CD14-positive monocyte (primary cell): ENCODE data around the gene ATOH8. TPM values are rescaled to one million over a fixed set of nuclear protein-coding genes. Genes with fewer than 3 reads are reported as not detected.

Experiments
- DNase-seq, 3 donors: peaks; one replicate each; pipeline ENCODE4 v3.0.0-alpha.2; 2011 to 2022
- H2AFZ ChIP-seq: 2 replicates; pipeline ENCODE4 v1.6.0; 2012; ENCODE audit warnings: mild to moderate bottlenecking, low read depth, low read length, inconsistent platforms; ENCODE audit not compliant: insufficient read depth, poor library complexity, severe bottlenecking
- H3K27ac ChIP-seq, 2 donors: 1 replicate in 1 of 2; 2 replicates in 1 of 2; pipeline ENCODE4 v1.5.1; 2012 to 2013; ENCODE audit warnings: low read length in 2 of 2, control low read depth in 1 of 2, inconsistent platforms in 1 of 2, low read depth in 1 of 2, mild to moderate bottlenecking in 1 of 2
- H3K27me3 ChIP-seq, 2 donors: one replicate each; pipeline versions ENCODE4 v1.6.0 to v1.6.1; 2011 to 2013; ENCODE audit warnings: low read length in 2 of 2; ENCODE audit not compliant: control insufficient read depth in 2 of 2, insufficient read depth in 2 of 2
- H3K36me3 ChIP-seq, 2 donors: replicated peaks in 1 of 2; 1 replicate in 1 of 2; 2 replicates in 1 of 2; pipeline versions ENCODE4 v1.5.1 to v1.6.1; 2012 to 2013; ENCODE audit warnings: low read length in 2 of 2, control low read depth in 1 of 2, inconsistent platforms in 1 of 2, mild to moderate bottlenecking in 1 of 2; ENCODE audit not compliant: insufficient read depth in 2 of 2, control insufficient read depth in 1 of 2
- H3K4me1 ChIP-seq, 2 donors: 1 replicate in 1 of 2; 2 replicates in 1 of 2; pipeline versions ENCODE4 v1.5.1 to v1.6.1; 2012 to 2013; ENCODE audit warnings: low read length in 2 of 2, control low read depth in 1 of 2, inconsistent platforms in 1 of 2, mild to moderate bottlenecking in 1 of 2, moderate library complexity in 1 of 2; ENCODE audit not compliant: insufficient read depth in 2 of 2, control insufficient read depth in 1 of 2
- H3K4me2 ChIP-seq: replicated peaks from 2 replicates; pipeline ENCODE3; 2012; ENCODE audit warnings: low read length, moderate library complexity, mild to moderate bottlenecking; ENCODE audit not compliant: poor library complexity, severe bottlenecking; ENCODE audit errors: extremely low read depth
- H3K4me3 ChIP-seq, 3 experiments: fragments of 200-600 bp in 1 of 3; sonication (generic) in 1 of 3; replicated peaks in 1 of 3; 1 replicate in 2 of 3; 2 replicates in 1 of 3; pipeline ENCODE4 v1.5.1; 2011 to 2013; ENCODE audit warnings: low read length in 3 of 3, mild to moderate bottlenecking in 3 of 3, control low read depth in 2 of 3, low read depth in 2 of 3, inconsistent platforms in 1 of 3, moderate library complexity in 1 of 3
- H3K79me2 ChIP-seq: 2 replicates; pipeline ENCODE4 v1.6.0; 2012; ENCODE audit warnings: mild to moderate bottlenecking, control low read depth, inconsistent platforms, low read length, moderate library complexity; ENCODE audit not compliant: insufficient read depth
- H3K9ac ChIP-seq: 2 replicates; pipeline ENCODE4 v1.6.0; 2017; ENCODE audit warnings: low read length, mild to moderate bottlenecking; ENCODE audit not compliant: insufficient read depth, poor library complexity, severe bottlenecking
- H3K9me3 ChIP-seq, 2 donors: replicated peaks in 1 of 2; 1 replicate in 1 of 2; 2 replicates in 1 of 2; pipeline versions ENCODE4 v1.5.1 to v1.6.1; 2012 to 2013; ENCODE audit warnings: low read length in 2 of 2, control low read depth in 1 of 2; ENCODE audit not compliant: control insufficient read depth in 1 of 2, insufficient read depth in 1 of 2
- H4K20me1 ChIP-seq: 2 replicates; pipeline ENCODE4 v1.6.0; 2012; ENCODE audit warnings: mild to moderate bottlenecking, low read length, control low read depth, moderate library complexity; ENCODE audit not compliant: insufficient read depth
- H3K27ac Mint-ChIP-seq, 7 donors: one replicate each; pipeline ENCODE4 v1.8.0; 2020; ENCODE audit warnings: mild to moderate bottlenecking in 7 of 7, mixed read lengths in 7 of 7, moderate library complexity in 6 of 7, inconsistent platforms in 2 of 7
- H3K27me3 Mint-ChIP-seq, 3 donors: one replicate each; pipeline ENCODE4 v1.8.0; 2021 to 2022; ENCODE audit warnings: low read depth in 3 of 3, mild to moderate bottlenecking in 3 of 3, mixed read lengths in 3 of 3, moderate library complexity in 3 of 3, inconsistent platforms in 1 of 3
- H3K36me3 Mint-ChIP-seq, 2 donors: one replicate each; pipeline ENCODE4 v1.8.0; 2020; ENCODE audit warnings: mixed read lengths in 2 of 2, inconsistent platforms in 1 of 2, mild to moderate bottlenecking in 1 of 2
- H3K4me1 Mint-ChIP-seq: one replicate; pipeline ENCODE4 v1.8.0; 2020; ENCODE audit warnings: mild to moderate bottlenecking, mixed read lengths
- H3K4me3 Mint-ChIP-seq, 2 donors: one replicate each; pipeline ENCODE4 v1.8.0; 2020; ENCODE audit warnings: mild to moderate bottlenecking in 2 of 2, mixed read lengths in 2 of 2, moderate library complexity in 1 of 2
- H3K9me3 Mint-ChIP-seq, 7 donors: one replicate each; pipeline ENCODE4 v1.8.0; 2020 to 2022; ENCODE audit warnings: mixed read lengths in 7 of 7, mild to moderate bottlenecking in 6 of 7, moderate library complexity in 6 of 7, inconsistent platforms in 2 of 7
- CTCF ChIP-seq: fragments of 200-600 bp; IDR thresholded peaks from one replicate; pipeline ENCODE4 v1.8.0; 2022; ENCODE audit warnings: antibody characterized with exemption, mild to moderate bottlenecking
- WGBS: methylation state at CpG from one replicate; pipeline ENCODE4 v1.1.5; 2013; ENCODE audit warnings: missing lambda C conversion rate; ENCODE audit not compliant: insufficient coverage; 5-methylcytosine and 5-hydroxymethylcytosine counted together
- intact Hi-C, 2 donors: fragments of 100-400 bp; cut with micrococcal nuclease; formaldehyde crosslinking; loops; one replicate each; pipeline versions ENCODE4 v1.15.0 to v1.15.1; 2023
- polyA plus RNA-seq, 3 donors: library from polyadenylated mRNA; depleted of rRNA in 1 of 3; unstranded in 2 of 3; stranded (reverse) in 1 of 3; fragments of 300-500 nt in 2 of 3; fragments of >200 nt in 1 of 3; fragmentation: Illumina TruSeq in 2 of 3; gene quantifications; 1 replicate in 2 of 3; 2 replicates in 1 of 3; pipeline ENCODE4 v1.2.3, GENCODE V29; 2012 to 2021

The ATOH8 gene
- polyA plus RNA-seq, 3 donors = 2.0 to 3.9 (median 2.1) TPM

DNA sequence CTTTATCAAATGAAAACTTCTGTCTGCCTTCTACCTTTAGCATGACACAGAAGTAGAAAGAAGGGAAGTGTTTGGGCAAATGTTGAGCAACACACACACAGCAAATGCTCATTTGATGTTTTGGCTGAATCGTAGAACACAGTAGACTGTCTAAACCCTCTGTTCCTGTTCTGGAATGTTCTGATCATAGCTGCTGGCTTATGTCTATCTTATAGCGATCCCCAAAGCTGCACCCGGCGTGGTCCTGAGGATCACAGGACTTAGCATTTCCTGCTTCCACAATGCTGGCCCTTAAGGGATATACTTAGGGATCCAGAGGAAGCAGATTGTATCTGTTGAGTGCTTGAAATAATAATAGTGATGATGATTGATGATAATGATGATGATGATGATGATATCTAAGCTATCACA, 44.4 kb upstream of the ATOH8 start:
- WGBS = 3% methylated on average over 3 of the region's 4 CpGs
- Histone ChIP-seq H3K27me3 (no peaks in the 10 kb centered on the region), H3K9me3 (no peaks in the 10 kb centered on the region), H3K4me1 (peaks cover 100% of the 10 kb centered on the region in 2 donors), H3K27ac (peak overlapping the region; percentile 68 to 81), H3K79me2 (no peaks in the 10 kb centered on the region), H2AFZ (no peak overlapping the region), H3K4me3 (peak overlapping the region in 1 of 3 experiments; percentile 36), H3K9ac (no peak overlapping the region), H3K36me3 (no peaks in the 10 kb centered on the region), H4K20me1 (no peaks in the 10 kb centered on the region), H3K4me2 (peak overlapping the region; percentile 30)
- H3K9me3 Mint-ChIP-seq = peaks cover 0 to 2% (median 0%) of the 10 kb centered on the region in 7 donors
- peak overlapping the region in 1 of 2 donors; percentile 62 for H3K4me3 Mint-ChIP-seq
- TF ChIP-seq CTCF = no peak
- H3K27ac Mint-ChIP-seq = peak overlapping the region; percentile 89 to 98 (median 91)
- peaks cover 92% of the 10 kb centered on the region for H3K4me1 Mint-ChIP-seq
- intact Hi-C loops = loop anchor here in 1 of 2 donors (5.0 kb wide), 1 partner anchor 37 kb away; no protein-coding TSS in a partner anchor
- peaks cover 0 to 2% of the 10 kb centered on the region in 2 donors for H3K36me3 Mint-ChIP-seq
- no peaks in the 10 kb centered on the region for H3K27me3 Mint-ChIP-seq
- DNase-seq = peak; percentile 64 to 83 (median 70)

DNA sequence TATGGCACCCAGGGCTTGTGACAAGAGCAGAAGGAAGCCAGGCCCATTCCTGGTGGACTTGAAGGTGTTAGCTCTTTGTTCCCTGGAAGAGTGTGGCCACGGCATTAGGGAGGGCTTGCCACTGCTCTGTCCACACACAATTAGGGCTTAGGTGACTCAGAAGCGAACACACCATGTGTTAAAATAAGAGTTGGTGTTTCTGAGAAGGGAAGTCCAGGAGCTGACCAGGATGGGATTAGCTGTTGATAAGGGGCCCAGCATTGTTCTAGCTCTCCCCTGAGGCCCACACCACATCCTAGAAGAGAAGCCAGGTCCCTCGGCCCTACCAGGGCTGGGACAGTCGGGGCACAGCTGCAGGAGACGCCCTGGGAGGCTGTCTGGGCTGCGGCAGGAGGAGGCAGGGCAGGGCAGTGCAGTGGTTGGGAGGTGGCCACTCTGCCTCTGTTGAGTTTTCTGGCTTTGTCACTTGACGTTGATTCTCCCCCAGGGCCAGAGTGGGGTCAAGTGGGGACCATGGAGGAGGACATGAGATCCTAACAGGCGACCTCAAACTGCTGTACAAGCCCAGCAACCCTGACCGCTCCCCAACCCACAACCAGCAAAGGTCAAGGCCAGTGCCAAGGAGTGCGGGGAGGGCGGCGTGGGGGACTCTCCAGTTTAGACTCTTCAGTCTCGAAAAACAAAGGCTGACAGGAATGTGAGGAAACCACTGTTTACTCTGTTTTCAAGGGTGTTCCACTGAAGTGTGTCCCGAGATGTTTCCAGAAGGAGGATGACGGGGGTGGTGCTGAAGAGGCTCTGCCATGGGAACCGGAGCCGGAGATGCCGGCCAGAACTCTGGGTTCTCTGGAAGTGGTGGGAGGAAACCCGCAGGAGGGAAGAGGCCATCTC, 42.9 kb upstream of the ATOH8 start:
- no peak overlapping the region for H3K9ac ChIP-seq
- H3K4me3 Mint-ChIP-seq = peak overlapping the region in 1 of 2 donors; percentile 67
- H2AFZ ChIP-seq = peak overlapping the region; percentile 10
- intact Hi-C loops = loop anchor here in 1 of 2 donors (5.0 kb wide), 1 partner anchor 39 kb away; no protein-coding TSS in a partner anchor
- peaks cover 0 to 2% of the 10 kb centered on the region in 2 donors for H3K36me3 Mint-ChIP-seq
- DNase-seq = no peak
- WGBS = 88% methylated on average over 7 of the region's 19 CpGs
- H3K36me3 ChIP-seq = no peaks in the 10 kb centered on the region
- no peaks in the 10 kb centered on the region for H4K20me1 ChIP-seq
- no peak for TF ChIP-seq CTCF
- no peaks in the 10 kb centered on the region for H3K27me3 ChIP-seq
- no peaks in the 10 kb centered on the region for H3K27me3 Mint-ChIP-seq
- H3K4me1 ChIP-seq = peaks cover 100% of the 10 kb centered on the region in 2 donors
- peak overlapping the region; percentile 89 to 98 (median 93) for H3K27ac Mint-ChIP-seq
- no peaks in the 10 kb centered on the region for H3K79me2 ChIP-seq
- H3K4me1 Mint-ChIP-seq = peaks cover 92% of the 10 kb centered on the region
- no peaks in the 10 kb centered on the region for H3K9me3 ChIP-seq
- H3K9me3 Mint-ChIP-seq = peaks cover 0 to 2% (median 0%) of the 10 kb centered on the region in 7 donors
- peak overlapping the region in 1 of 3 experiments; percentile 51 for H3K4me3 ChIP-seq
- H3K27ac ChIP-seq = peak overlapping the region; percentile 68 to 81
- peak overlapping the region; percentile 51 for H3K4me2 ChIP-seq
